ENCODE results near the gene SH3TC2.

DNA sequence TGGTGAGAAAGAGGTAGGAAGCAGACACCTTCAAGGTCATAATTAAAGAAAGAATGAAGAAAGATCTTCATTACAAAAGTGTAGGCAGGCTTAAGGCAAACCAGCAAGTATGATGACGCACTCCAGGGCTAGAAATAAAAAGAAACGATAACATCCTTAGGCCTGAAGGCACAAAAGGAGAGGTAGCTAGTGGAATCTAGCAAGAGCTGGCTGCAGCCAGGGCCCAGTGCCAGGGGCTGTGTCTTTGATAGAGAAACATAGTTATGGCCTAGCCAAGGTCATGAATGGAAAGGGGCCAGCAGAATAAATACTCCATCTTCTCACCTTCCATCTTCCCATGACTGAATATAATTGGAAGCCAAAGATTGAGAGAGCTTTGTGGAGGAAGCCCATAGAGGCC is 6.8 kb upstream of the SH3TC2 start:
- TF ChIP-seq YY1 (IDR thresholded peaks at IDR 0.05; ENCODE audit: insufficient read depth, insufficient read length) (no peak), ZNF274 (IDR thresholded peaks at IDR 0.05; ENCODE audit: low read depth, low read length) (no peak), SUZ12 (IDR thresholded peaks at IDR 0.05; ENCODE audit: extremely low read depth, insufficient read depth, insufficient read length) (no peak)

All from NT2/D1 (cell line).